Measurements from ENCODE around the gene AK5.

DNA sequence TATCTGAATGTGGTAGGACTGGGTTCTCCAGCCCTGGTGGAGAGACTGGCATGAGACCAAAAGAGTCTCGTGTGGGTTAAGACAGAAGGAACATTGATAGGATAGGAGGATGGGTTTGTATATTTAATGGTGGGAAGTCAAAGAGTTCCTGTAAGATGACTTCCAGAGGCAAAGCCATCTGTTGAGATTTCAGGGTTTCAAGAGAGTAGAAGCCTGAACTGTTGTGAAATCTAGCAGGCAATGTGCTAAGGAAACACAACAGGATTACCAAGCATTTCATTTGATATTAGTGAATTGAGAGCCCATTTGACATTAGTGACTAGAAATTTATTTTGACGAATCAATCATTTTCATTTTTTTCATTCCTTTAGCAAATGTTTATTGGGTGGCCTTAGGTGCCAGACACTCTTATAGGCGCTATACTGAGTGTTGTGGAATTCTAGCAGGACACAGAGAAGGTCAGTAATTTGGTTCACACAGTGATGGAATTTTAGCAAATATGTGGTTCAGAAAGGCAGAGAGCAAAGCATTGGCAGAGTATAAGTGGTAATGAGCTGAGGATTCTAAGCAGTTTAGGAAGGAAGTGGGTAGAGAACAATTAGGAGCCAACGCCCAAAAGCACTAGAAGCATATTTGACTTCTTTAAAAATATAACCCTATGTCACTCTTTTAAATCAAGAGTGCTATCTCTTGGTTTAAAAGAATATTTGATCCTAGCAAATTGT is 149.3 kb downstream of the AK5 start:
- no peak for TF ChIP-seq POLR2A (IDR thresholded peaks at IDR 0.05)
- TF ChIP-seq POLR2AphosphoS5 (IDR thresholded peaks at IDR 0.05; ENCODE audit: insufficient read depth in 1 of 2, low read depth in 1 of 2), result no peak

All from vagina (tissue), 2 donors.